Astrocyte of the spinal cord (primary cell): Measurements from ENCODE around the gene LHCGR.

Experiments
- DNase-seq: peaks from one replicate; pipeline ENCODE4 v3.0.0; 2011; ENCODE audit warnings: low read depth, low spot score
- H3K4me3 ChIP-seq: 2 replicates; pipeline ENCODE4 v1.5.1; 2011; ENCODE audit warnings: low read depth, mild to moderate bottlenecking, low read length, moderate library complexity
- CTCF ChIP-seq: IDR thresholded peaks from 2 replicates; pipeline ENCODE4 v1.5.1; 2012; ENCODE audit warnings: low read depth, mild to moderate bottlenecking, low read length, inconsistent platforms
- in situ Hi-C: cut with HindIII; loops from 2 replicates; pipeline ENCODE4 v1.10.0; 2017; ENCODE audit warnings: low sequenced_read_pairs

Gene LHCGR

GRCh38 chr2:48724278-48724677 lies 31.2 kb downstream of the LHCGR start:
- no peak for TF ChIP-seq CTCF
- no peak overlapping the region for H3K4me3 ChIP-seq
- in situ Hi-C loops = no loop called here
- no peak for DNase-seq

GRCh38 chr2:48723129-48723528 lies 32.4 kb downstream of the LHCGR start:
- DNase-seq = peak; percentile 42
- H3K4me3 ChIP-seq = no peak overlapping the region
- TF ChIP-seq CTCF = no peak
- in situ Hi-C loops = no loop called here

GRCh38 chr2:48722391-48722790 lies 33.1 kb downstream of the LHCGR start:
- DNase-seq = no peak
- in situ Hi-C loops = no loop called here
- no peak overlapping the region for H3K4me3 ChIP-seq
- TF ChIP-seq CTCF = no peak

- in situ Hi-C loops = no loop called here
- no peak for DNase-seq
- no peak overlapping the region for H3K4me3 ChIP-seq
- no peak for TF ChIP-seq CTCF
These were observed 34.4 kb downstream of the LHCGR start for GRCh38 chr2:48721158-48721557.

- DNase-seq = no peak
- TF ChIP-seq CTCF = no peak
- in situ Hi-C loops = no loop called here
- H3K4me3 ChIP-seq = no peak overlapping the region
These were observed 35.9 kb downstream of the LHCGR start for GRCh38 chr2:48719480-48720177.

GRCh38 chr2:48717846-48718245 lies 37.7 kb downstream of the LHCGR start:
- in situ Hi-C loops = no loop called here
- no peak for DNase-seq
- no peak for TF ChIP-seq CTCF
- H3K4me3 ChIP-seq = no peak overlapping the region
